Mesenchymal stem cell (in vitro differentiated cells and primary cell): ENCODE measurements around the gene JMJD8.

Experiments
- DNase-seq: peaks from one replicate; pipeline ENCODE4 v3.0.0-alpha.2; 2013
- H2AFZ ChIP-seq: one replicate; pipeline ENCODE4 v1.6.1; 2013; ENCODE audit warnings: low read depth, mild to moderate bottlenecking, control low read depth, inconsistent platforms, low read length, moderate library complexity
- H2AK5ac ChIP-seq: 2 replicates; pipeline ENCODE4 v1.6.1; 2013; ENCODE audit warnings: low read length, moderate library complexity, mild to moderate bottlenecking, inconsistent platforms; ENCODE audit not compliant: severe bottlenecking
- H2BK120ac ChIP-seq: one replicate; pipeline ENCODE4 v1.6.1; 2013; ENCODE audit warnings: low read depth, mild to moderate bottlenecking, inconsistent platforms, low read length, moderate library complexity
- H2BK12ac ChIP-seq, 2 experiments: one replicate each; pipeline ENCODE4 v1.6.1; 2013; ENCODE audit warnings: inconsistent platforms in 2 of 2, low read length in 2 of 2, mild to moderate bottlenecking in 2 of 2, moderate library complexity in 2 of 2, control low read depth in 1 of 2
- H2BK15ac ChIP-seq: one replicate; pipeline ENCODE4 v1.6.1; 2013; ENCODE audit warnings: mild to moderate bottlenecking, low read depth, inconsistent platforms; ENCODE audit not compliant: poor library complexity, severe bottlenecking
- H2BK5ac ChIP-seq: 2 replicates; pipeline ENCODE4 v1.6.1; 2013; ENCODE audit warnings: low read depth, mild to moderate bottlenecking, low read length, control low read depth, inconsistent platforms; ENCODE audit not compliant: poor library complexity, severe bottlenecking
- H3K14ac ChIP-seq, 2 experiments: one replicate each; pipeline ENCODE4 v1.6.1; 2013; ENCODE audit warnings: inconsistent platforms in 2 of 2, low read length in 2 of 2, control low read depth in 1 of 2, mild to moderate bottlenecking in 1 of 2, moderate library complexity in 1 of 2
- H3K18ac ChIP-seq, 2 experiments: one replicate each; pipeline ENCODE4 v1.6.1; 2013; ENCODE audit warnings: inconsistent platforms in 2 of 2, low read length in 2 of 2, control low read depth in 1 of 2, low read depth in 1 of 2, mild to moderate bottlenecking in 1 of 2
- H3K23ac ChIP-seq, 2 experiments: one replicate each; pipeline ENCODE4 v1.6.1; 2013; ENCODE audit warnings: inconsistent platforms in 2 of 2, low read length in 2 of 2, mild to moderate bottlenecking in 2 of 2, moderate library complexity in 2 of 2, control low read depth in 1 of 2
- H3K27ac ChIP-seq: 2 replicates; pipeline ENCODE4 v1.5.1; 2013; ENCODE audit warnings: mild to moderate bottlenecking, moderate library complexity, low read length, control low read depth, inconsistent platforms; ENCODE audit not compliant: poor library complexity, severe bottlenecking
- H3K27me3 ChIP-seq, 2 experiments: 2 replicates each; pipeline versions ENCODE4 v1.6.1 to v1.7.0; 2013; ENCODE audit warnings: low read length in 2 of 2, mild to moderate bottlenecking in 2 of 2, moderate library complexity in 2 of 2, control low read depth in 1 of 2, inconsistent platforms in 1 of 2; ENCODE audit not compliant: control insufficient read depth in 1 of 2, insufficient read depth in 1 of 2
- H3K36me3 ChIP-seq, 2 experiments: 2 replicates each; pipeline versions ENCODE4 v1.6.1 to v1.7.0; 2013; ENCODE audit warnings: low read length in 2 of 2, control low read depth in 1 of 2, inconsistent platforms in 1 of 2, low read depth in 1 of 2, mild to moderate bottlenecking in 1 of 2; ENCODE audit not compliant: insufficient read depth in 2 of 2, control insufficient read depth in 1 of 2
- H3K4ac ChIP-seq, 2 experiments: one replicate each; pipeline ENCODE4 v1.6.1; 2013; ENCODE audit warnings: inconsistent platforms in 2 of 2, low read length in 2 of 2, mild to moderate bottlenecking in 2 of 2, moderate library complexity in 2 of 2, control low read depth in 1 of 2, low read depth in 1 of 2
- H3K4me1 ChIP-seq: 2 replicates; pipeline ENCODE4 v1.6.1; 2013; ENCODE audit warnings: low read depth, low read length, control low read depth; ENCODE audit not compliant: control insufficient read depth, insufficient read depth
- H3K4me2 ChIP-seq: 2 replicates; pipeline ENCODE4 v1.6.1; 2013; ENCODE audit warnings: low read length, mild to moderate bottlenecking, inconsistent platforms; ENCODE audit not compliant: poor library complexity, severe bottlenecking
- H3K4me3 ChIP-seq, 2 experiments: 2 replicates each; pipeline versions ENCODE4 v1.5.1 to v1.7.0; 2013; ENCODE audit warnings: low read length in 2 of 2, mild to moderate bottlenecking in 2 of 2, control low read depth in 1 of 2, low read depth in 1 of 2; ENCODE audit not compliant: insufficient read depth in 1 of 2
- H3K79me1 ChIP-seq: replicated peaks from 2 replicates; pipeline ENCODE4 v1.6.1; 2013; ENCODE audit warnings: mild to moderate bottlenecking, control low read depth, low read length, inconsistent platforms; ENCODE audit not compliant: poor library complexity, severe bottlenecking
- H3K9ac ChIP-seq: 2 replicates; pipeline ENCODE4 v1.7.0; 2013; ENCODE audit warnings: mild to moderate bottlenecking, low read length, moderate library complexity
- H3K9me3 ChIP-seq: 2 replicates; pipeline ENCODE4 v1.7.0; 2013; ENCODE audit warnings: mild to moderate bottlenecking, low read length; ENCODE audit not compliant: control insufficient read depth
- H4K8ac ChIP-seq: one replicate; pipeline ENCODE4 v1.6.1; 2013; ENCODE audit warnings: inconsistent platforms, mild to moderate bottlenecking, low read length, moderate library complexity
- H4K91ac ChIP-seq: one replicate; pipeline ENCODE4 v1.6.1; 2013; ENCODE audit warnings: mild to moderate bottlenecking, low read length, inconsistent platforms
- WGBS: methylation state at CpG from one replicate; pipeline ENCODE4 v1.1.7; 2013; ENCODE audit warnings: mixed read lengths; 5-methylcytosine and 5-hydroxymethylcytosine counted together

JMJD8 gene

GRCh38 chr16:683396-684070 is 601 bp downstream of the JMJD8 start:
- Histone ChIP-seq H3K4me3 (peak overlapping the region; percentile 81 to 85), H2AFZ (peak overlapping the region; percentile 20), H2AK5ac (no peak overlapping the region), H3K23ac (peak overlapping the region in 1 of 2 experiments; percentile 75), H3K14ac (peak overlapping the region in 1 of 2 experiments; percentile 96), H3K18ac (peak overlapping the region; percentile 86 to 88), H3K4me1 (peaks cover 64% of the 10 kb centered on the region), H3K4ac (peak overlapping the region in 1 of 2 experiments; percentile 89), H2BK5ac (no peak overlapping the region), H4K91ac (peak overlapping the region; percentile 97), H3K9me3 (no peaks in the 10 kb centered on the region), H3K36me3 (peaks cover 47 to 68% of the 10 kb centered on the region in 2 experiments), H3K4me2 (peak overlapping the region; percentile 91), H2BK15ac (no peak overlapping the region), H2BK120ac (no peak overlapping the region), H2BK12ac (peak overlapping the region in 1 of 2 experiments; percentile 51), H3K27me3 (no peaks in the 10 kb centered on the region), H3K79me1 (peaks cover 31% of the 10 kb centered on the region), H3K9ac (peak overlapping the region; percentile 84), H3K27ac (peak overlapping the region; percentile 14), H4K8ac (peak overlapping the region; percentile 96)
- 15% methylated on average over 54 of the region's 57 CpGs for WGBS
- DNase-seq = no peak

GRCh38 chr16:682493-683395 is 1.4 kb downstream of the JMJD8 start:
- Histone ChIP-seq H2AK5ac (no peak overlapping the region), H4K8ac (peak overlapping the region; percentile 19), H3K27ac (no peak overlapping the region), H2BK12ac (no peak overlapping the region), H4K91ac (peak overlapping the region; percentile 25), H3K9ac (peak overlapping the region; percentile 84), H3K9me3 (no peaks in the 10 kb centered on the region), H3K79me1 (peaks cover 30% of the 10 kb centered on the region), H3K4ac (peak overlapping the region; percentile 7 to 9), H2BK120ac (no peak overlapping the region), H2AFZ (no peak overlapping the region), H3K23ac (no peak overlapping the region), H3K27me3 (no peaks in the 10 kb centered on the region), H2BK5ac (no peak overlapping the region), H3K14ac (no peak overlapping the region), H3K36me3 (peaks cover 45 to 68% of the 10 kb centered on the region in 2 experiments), H2BK15ac (no peak overlapping the region), H3K4me2 (peak overlapping the region; percentile 91), H3K4me1 (peaks cover 65% of the 10 kb centered on the region), H3K18ac (no peak overlapping the region), H3K4me3 (peak overlapping the region in 1 of 2 experiments; percentile 93)
- no peak for DNase-seq
- WGBS = 93% methylated on average over 34 of the region's 36 CpGs

GRCh38 chr16:681746-682427 is 2.2 kb downstream of the JMJD8 start:
- Histone ChIP-seq H3K36me3 (peaks cover 36 to 68% of the 10 kb centered on the region in 2 experiments), H3K79me1 (peaks cover 27% of the 10 kb centered on the region), H2BK5ac (no peak overlapping the region), H3K9me3 (no peaks in the 10 kb centered on the region), H2BK12ac (no peak overlapping the region), H4K8ac (peak overlapping the region; percentile 38), H4K91ac (no peak overlapping the region), H2BK120ac (no peak overlapping the region), H3K4me3 (peak overlapping the region in 1 of 2 experiments; percentile 93), H3K9ac (peak overlapping the region; percentile 94), H3K27ac (no peak overlapping the region), H3K23ac (no peak overlapping the region), H3K14ac (no peak overlapping the region), H3K18ac (no peak overlapping the region), H3K4me1 (peaks cover 68% of the 10 kb centered on the region), H3K27me3 (no peaks in the 10 kb centered on the region), H3K4ac (no peak overlapping the region), H2AFZ (no peak overlapping the region), H2AK5ac (no peak overlapping the region), H3K4me2 (peak overlapping the region; percentile 83), H2BK15ac (no peak overlapping the region)
- WGBS = 85% methylated on average over 28 of the region's 28 CpGs
- no peak for DNase-seq
